Ishikawa (cell line): ENCODE data around the gene B3GALT5.

ENCODE experiments used
- CEBPB ChIP-seq: IDR thresholded peaks from 2 replicates; pipeline ENCODE4 v1.6.1; 2012
- CREB1 ChIP-seq: IDR thresholded peaks from 2 replicates; pipeline ENCODE4 v1.6.1; 2012; ENCODE audit warnings: low read depth
- EGR1 ChIP-seq: IDR thresholded peaks from 2 replicates; pipeline ENCODE4 v1.6.1; 2012
- EP300 ChIP-seq: IDR thresholded peaks from 2 replicates; pipeline ENCODE4 v1.6.1; 2012; ENCODE audit warnings: borderline replicate concordance
- FOXM1 ChIP-seq: IDR thresholded peaks from 2 replicates; pipeline ENCODE4 v1.6.1; 2012; ENCODE audit warnings: low read depth, borderline replicate concordance
- NFIC ChIP-seq: IDR thresholded peaks from 2 replicates; pipeline ENCODE4 v1.6.1; 2012
- RAD21 ChIP-seq: IDR thresholded peaks from 2 replicates; pipeline ENCODE4 v1.6.1; 2012; ENCODE audit warnings: low read depth
- TAF1 ChIP-seq: IDR thresholded peaks from 2 replicates; pipeline ENCODE4 v1.6.1; 2012; ENCODE audit warnings: low read depth, mild to moderate bottlenecking
- TCF12 ChIP-seq: IDR thresholded peaks from 2 replicates; pipeline ENCODE4 v1.6.1; 2012; ENCODE audit warnings: low read depth
- TEAD4 ChIP-seq: IDR thresholded peaks from 2 replicates; pipeline ENCODE4 v1.6.1; 2012
- YY1 ChIP-seq: IDR thresholded peaks from 2 replicates; pipeline ENCODE4 v1.6.1; 2012; ENCODE audit warnings: low read depth
- ZBTB7A ChIP-seq: IDR thresholded peaks from 2 replicates; pipeline ENCODE4 v1.6.1; 2012; ENCODE audit warnings: low read depth
- TF ChIP-seq, protein P1 (sequence below): IDR thresholded peaks from 2 replicates; pipeline ENCODE4 v1.6.1; 2012; ENCODE audit warnings: low read depth, mild to moderate bottlenecking
- TF ChIP-seq, protein P2 (sequence below): IDR thresholded peaks from 2 replicates; pipeline ENCODE4 v1.6.1; 2012
- TF ChIP-seq, protein P3 (sequence below): IDR thresholded peaks from 2 replicates; pipeline ENCODE4 v1.6.1; 2012

The B3GALT5 gene

DNA sequence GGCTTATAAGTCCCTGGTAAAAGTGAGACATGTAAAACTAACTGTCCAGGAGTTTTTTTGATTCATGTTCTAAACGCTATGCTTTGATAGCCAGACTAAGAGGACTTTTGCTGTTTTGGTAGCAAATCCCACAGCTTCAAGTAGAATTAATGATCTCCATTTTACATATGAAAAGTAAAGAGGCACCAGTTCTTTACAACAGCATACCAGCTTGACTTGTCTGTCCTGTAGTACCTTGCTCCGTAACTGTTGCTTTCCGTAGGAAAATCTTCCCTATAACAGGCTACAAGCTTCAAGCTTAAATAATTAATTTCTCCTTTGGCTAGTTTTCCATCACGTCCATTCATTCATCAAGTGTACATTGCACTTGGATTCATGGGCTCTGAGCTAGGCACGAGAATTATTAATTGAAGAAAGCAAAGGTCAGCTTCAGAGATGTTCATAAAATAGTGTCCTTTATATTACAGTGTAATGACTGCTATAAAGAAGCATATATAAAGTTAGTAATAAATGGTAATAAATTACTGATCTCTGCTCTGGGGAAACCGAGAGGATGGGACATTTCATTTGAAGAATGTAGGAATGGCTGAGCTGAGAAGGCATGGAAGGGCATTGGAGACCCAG, 29.2 kb downstream of the B3GALT5 start:
- TF ChIP-seq RAD21 (no peak), EP300 (no peak)

DNA sequence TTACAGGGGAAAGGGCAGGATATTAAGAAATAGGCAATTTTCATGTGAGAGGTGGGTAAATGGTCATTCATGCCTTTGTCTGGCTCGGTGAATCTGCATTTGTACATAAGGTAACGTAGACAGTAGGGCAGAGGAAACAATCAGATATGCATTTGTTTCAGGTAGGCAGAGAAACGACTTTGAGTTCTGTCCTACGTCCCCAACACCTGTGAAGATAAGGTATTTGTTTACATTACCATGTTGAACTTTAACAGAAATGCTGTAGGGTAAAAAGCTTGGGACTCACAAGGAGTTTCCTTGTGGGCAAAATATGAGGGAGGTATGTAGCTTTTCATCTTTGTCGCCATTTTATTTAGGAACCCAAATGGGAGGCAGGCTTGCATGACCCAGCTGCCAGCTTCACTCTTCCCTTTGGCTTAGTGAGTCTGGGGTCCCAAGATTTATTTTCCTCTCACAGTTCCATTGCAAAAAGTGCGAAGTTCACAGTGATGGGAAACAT, 31.4 kb downstream of the B3GALT5 start:
- TF ChIP-seq EP300 (no peak), RAD21 (no peak), NFIC (no peak), FOXM1 (no peak), YY1 (no peak), ZBTB7A (no peak), TEAD4 (no peak), CREB1 (no peak), EGR1 (no peak), CEBPB (no peak), TCF12 (no peak), TAF1 (no peak)
- TF ChIP-seq, protein P1, sequence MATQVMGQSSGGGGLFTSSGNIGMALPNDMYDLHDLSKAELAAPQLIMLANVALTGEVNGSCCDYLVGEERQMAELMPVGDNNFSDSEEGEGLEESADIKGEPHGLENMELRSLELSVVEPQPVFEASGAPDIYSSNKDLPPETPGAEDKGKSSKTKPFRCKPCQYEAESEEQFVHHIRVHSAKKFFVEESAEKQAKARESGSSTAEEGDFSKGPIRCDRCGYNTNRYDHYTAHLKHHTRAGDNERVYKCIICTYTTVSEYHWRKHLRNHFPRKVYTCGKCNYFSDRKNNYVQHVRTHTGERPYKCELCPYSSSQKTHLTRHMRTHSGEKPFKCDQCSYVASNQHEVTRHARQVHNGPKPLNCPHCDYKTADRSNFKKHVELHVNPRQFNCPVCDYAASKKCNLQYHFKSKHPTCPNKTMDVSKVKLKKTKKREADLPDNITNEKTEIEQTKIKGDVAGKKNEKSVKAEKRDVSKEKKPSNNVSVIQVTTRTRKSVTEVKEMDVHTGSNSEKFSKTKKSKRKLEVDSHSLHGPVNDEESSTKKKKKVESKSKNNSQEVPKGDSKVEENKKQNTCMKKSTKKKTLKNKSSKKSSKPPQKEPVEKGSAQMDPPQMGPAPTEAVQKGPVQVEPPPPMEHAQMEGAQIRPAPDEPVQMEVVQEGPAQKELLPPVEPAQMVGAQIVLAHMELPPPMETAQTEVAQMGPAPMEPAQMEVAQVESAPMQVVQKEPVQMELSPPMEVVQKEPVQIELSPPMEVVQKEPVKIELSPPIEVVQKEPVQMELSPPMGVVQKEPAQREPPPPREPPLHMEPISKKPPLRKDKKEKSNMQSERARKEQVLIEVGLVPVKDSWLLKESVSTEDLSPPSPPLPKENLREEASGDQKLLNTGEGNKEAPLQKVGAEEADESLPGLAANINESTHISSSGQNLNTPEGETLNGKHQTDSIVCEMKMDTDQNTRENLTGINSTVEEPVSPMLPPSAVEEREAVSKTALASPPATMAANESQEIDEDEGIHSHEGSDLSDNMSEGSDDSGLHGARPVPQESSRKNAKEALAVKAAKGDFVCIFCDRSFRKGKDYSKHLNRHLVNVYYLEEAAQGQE, result no peak
- TF ChIP-seq, protein P2, sequence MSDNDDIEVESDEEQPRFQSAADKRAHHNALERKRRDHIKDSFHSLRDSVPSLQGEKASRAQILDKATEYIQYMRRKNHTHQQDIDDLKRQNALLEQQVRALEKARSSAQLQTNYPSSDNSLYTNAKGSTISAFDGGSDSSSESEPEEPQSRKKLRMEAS, result no peak
- TF ChIP-seq, protein P3, sequence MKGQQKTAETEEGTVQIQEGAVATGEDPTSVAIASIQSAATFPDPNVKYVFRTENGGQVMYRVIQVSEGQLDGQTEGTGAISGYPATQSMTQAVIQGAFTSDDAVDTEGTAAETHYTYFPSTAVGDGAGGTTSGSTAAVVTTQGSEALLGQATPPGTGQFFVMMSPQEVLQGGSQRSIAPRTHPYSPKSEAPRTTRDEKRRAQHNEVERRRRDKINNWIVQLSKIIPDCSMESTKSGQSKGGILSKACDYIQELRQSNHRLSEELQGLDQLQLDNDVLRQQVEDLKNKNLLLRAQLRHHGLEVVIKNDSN, result no peak

GRCh38 chr21:39645331-39645730, 32.6 kb downstream of the B3GALT5 start:
- TF ChIP-seq, protein P3, result no peak
- TF ChIP-seq TEAD4 (no peak), EGR1 (no peak), TAF1 (no peak), EP300 (no peak)

GRCh38 chr21:39647476-39647875, 34.7 kb downstream of the B3GALT5 start:
- no peak for TF ChIP-seq FOXM1
- TF ChIP-seq, protein P2, result no peak
- TF ChIP-seq, protein P1, result no peak
- TF ChIP-seq, protein P3, result no peak
- TF ChIP-seq TEAD4, result no peak
- no peak for TF ChIP-seq EGR1
- no peak for TF ChIP-seq YY1
- no peak for TF ChIP-seq NFIC

DNA sequence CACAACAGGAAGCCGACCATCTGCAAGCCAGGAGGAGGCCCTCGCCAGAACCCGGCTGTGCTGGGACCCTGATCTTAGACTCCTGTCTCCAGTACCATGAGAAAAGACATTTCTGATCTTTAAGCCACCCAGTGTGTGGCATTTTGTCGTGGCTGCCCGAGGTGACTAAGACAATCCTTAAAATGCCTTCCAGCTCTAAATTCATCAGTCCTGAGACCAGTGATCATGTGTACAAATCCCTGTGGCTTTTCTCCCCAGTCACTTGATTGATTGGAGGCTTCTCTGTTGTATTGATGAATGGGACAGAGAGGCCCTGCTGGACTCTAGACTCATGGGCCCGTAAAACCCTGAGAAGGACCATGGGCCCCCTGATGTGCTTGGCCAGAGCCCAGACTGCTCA, 36.1 kb downstream of the B3GALT5 start:
- TF ChIP-seq, protein P3, result no peak
- TF ChIP-seq TAF1 (no peak), CREB1 (no peak), CEBPB (no peak)

GRCh38 chr21:39649526-39649925, 36.8 kb downstream of the B3GALT5 start:
- no peak for TF ChIP-seq TCF12
- TF ChIP-seq CREB1, result no peak
- no peak for TF ChIP-seq TAF1
- TF ChIP-seq ZBTB7A, result no peak
- no peak for TF ChIP-seq EGR1
- TF ChIP-seq, protein P2, result no peak
- no peak for TF ChIP-seq RAD21
- TF ChIP-seq FOXM1, result no peak
- no peak for TF ChIP-seq YY1
- TF ChIP-seq, protein P3, result no peak
- TF ChIP-seq, protein P1, result no peak
- TF ChIP-seq NFIC, result no peak
- no peak for TF ChIP-seq EP300
- TF ChIP-seq TEAD4, result no peak
- no peak for TF ChIP-seq CEBPB
